ENCODE results near the gene GLIPR1L1.
A peak's percentile ranks its signal among the peaks of the same experiment; 100 is the strongest.
"Not testable (repeated sequence)": the region's sequence is repeated elsewhere in the genome, so short reads cannot be mapped to it uniquely, and the experiment has no call there.

The GLIPR1L1 gene

DNA sequence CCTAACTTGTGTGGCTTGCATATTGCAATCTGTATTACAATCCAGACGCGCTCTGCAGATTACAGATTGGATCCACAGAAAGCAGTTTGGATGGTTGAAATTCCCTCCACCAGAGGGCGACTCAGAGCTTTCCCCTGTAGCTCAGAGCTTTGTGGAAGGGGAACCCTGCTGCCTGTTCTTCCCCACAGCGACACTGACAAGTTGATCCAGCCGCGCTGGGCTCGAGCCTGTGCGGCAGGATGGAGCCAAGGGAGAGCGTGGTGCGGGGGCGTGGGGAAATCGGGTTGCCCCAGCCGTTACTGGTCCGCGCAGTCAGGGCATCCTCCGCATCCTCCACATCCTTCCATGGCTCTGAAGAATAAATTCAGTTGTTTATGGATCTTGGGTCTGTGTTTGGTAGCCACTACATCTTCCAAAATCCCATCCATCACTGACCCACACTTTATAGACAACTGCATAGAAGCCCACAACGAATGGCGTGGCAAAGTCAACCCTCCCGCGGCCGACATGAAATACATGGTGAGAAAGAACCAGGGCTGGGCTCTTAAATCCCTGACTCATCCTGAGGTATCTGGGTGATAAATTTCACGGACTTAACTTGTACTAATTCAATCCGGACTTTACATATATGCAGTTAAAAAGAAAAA lies at the start of gene GLIPR1L1:
Gene GLIPR1L1 (plus strand): TSS at position 287 of the 647 bp plus-strand sequence. CDS start 59 bp downstream, at position 346.
- peak; percentile 8 to 27 for DNase-seq

GRCh38 chr12:75288860-75289259 lies 45.6 kb upstream of the GLIPR1L1 start:
- no peak for DNase-seq

DNA sequence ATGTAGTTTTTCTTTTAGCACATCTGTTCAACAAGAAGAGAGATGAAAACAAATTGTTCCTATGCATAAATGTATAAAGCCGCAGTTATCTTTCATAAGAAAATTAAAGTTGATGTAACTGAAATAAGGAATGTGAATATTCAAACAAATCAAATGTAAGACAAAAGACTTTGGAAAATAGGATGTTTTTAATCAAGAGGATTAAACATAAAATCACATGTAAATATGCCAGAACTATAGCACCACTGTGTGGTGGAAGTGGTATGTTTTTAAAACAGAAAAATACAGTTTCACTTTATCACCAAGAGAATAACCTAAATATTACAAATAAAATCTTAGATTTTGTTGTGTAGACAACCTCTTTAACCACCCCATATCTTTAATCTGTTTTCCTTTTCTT lies 44.7 kb upstream of the GLIPR1L1 start:
- no peak for DNase-seq

DNA sequence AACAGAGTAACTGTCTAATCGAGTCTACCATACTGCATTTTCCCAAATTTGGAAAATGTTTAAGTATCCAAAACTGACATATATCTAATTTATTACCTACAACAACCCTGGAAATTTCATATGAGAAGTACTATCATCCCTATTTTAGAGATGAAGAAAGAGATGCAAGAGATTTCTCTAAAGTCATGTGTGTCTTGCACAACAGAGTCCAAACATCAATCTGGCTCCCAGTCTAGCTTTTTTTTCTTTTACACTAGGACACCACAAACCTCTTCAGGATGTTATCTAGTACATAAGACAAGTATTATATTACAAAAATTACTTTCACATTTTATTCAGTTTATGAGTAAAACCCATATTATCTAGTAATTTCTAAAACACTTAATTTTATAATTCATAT lies 43.5 kb upstream of the GLIPR1L1 start:
- no peak for DNase-seq

- DNase-seq: no peak
Measured at GRCh38 chr12:75294336-75294735, 40.1 kb upstream of the GLIPR1L1 start.

GRCh38 chr12:75294797-75295196 lies 39.7 kb upstream of the GLIPR1L1 start:
- no peak for DNase-seq

DNA sequence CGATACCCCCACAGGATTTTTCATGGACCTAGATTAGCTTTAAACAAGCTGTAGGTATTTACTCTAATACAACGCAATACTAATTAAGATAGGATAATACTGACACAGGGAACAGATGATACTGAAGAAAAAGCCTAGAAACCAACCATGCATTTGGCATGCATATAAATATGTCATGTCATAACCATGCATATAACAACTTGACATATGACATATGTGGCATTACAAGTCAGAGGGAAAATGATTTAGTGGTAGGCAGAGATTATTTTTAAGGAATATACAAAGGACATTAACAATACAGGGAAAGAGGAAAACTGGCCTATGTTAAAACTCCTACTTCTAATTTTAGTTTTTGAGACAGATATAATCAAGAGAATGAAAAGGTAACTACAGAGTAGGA lies 32.2 kb upstream of the GLIPR1L1 start:
- DNase-seq: no peak

DNA sequence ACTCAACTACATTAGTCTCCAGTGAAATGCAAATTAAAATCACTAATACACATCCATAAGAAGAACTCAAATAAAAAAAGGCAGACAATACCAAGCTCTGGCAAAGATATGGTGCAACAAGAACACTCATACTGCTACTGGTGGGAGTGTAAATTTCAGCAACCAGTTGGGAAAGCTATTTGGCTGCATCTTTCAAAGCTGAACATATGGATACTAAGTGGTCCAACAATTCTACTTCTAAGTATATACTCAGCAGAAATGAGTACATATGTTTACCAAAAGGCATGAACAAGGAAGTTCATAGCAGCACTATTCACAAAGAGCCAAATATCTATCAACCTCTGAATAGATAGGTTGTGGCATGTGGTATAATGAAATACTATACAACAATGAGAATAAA lies 31.7 kb upstream of the GLIPR1L1 start:
- DNase-seq: no peak

- DNase-seq: no peak
Measured at GRCh38 chr12:75305412-75306332, 28.8 kb upstream of the GLIPR1L1 start.

DNA sequence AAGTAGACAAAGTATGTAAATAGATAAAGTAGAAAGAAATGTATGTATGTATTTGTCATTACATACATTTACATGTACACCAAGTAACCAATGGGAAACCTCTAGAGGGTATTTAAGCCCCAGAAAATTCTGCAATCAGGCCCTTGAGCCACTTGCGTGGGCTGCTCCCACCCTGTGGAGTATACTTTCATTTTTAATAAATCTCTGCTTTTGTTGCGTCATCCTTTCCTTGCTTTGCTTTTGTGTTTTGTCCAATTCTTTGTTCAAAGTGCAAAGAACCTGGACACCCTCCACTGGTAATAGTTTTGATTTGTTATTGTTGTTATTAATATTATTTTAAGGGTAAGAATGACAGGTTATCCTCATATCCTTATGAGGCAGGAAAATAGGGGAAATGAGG lies 26.2 kb upstream of the GLIPR1L1 start:
- no peak for DNase-seq

DNA sequence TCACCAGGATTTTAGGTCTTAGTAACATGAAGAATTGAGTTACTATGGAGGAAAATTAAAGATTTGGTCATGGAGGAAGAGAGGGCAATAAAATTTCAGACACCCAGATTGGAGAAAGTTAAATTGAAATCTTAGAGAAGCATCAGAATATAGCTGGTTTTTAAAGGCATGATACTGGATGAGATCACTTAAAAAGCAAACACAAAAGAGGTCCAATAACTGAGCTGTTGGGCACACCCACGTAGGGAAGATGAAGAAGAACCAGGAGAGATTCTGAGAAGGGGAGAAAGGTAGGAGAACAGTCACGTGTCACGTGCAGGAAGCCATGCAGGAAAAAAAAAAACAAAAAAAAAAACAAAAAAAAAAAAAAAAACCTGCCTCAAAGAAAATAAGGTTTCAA lies 23.1 kb upstream of the GLIPR1L1 start:
- no peak for DNase-seq

- no peak for DNase-seq
Measured at GRCh38 chr12:75315518-75315917, 19.0 kb upstream of the GLIPR1L1 start.

DNA sequence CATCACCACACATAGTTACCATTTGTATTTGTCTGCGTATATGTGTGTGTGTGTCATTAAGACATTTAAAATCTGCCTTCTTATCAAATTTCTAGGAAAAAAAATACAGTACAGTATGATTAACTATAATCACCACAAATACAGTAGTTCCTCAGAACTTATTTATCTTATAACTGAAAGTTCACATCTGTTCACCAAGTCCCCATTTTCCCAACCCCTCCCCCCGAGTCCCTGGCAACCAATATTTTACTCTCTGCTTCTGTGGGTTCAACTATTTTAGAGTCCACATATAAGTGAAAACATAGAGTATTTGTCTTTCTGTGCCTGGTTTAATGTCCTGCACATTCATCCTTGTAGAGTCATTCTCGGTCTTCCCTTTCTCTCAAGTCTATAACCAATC lies 16.7 kb upstream of the GLIPR1L1 start:
- DNase-seq: no peak

DNA sequence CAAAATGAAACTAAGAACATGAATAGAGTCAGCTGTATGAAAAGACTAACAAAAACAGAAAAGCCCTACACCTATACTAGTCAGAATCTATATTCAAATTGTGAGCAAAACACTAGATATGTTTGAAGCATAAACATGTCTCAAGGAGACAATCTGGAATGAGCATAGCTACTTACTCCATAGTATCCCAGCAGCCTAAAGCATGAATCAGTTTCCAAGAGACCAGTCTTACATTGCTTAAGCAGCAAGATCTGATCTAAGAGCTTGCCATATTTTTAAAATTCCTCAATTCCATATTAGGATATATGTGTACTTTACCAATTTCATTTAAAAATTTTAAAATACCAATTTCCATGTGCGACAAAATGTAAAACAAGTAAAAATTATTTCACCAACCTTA lies 12.0 kb upstream of the GLIPR1L1 start:
- no peak for DNase-seq

DNA sequence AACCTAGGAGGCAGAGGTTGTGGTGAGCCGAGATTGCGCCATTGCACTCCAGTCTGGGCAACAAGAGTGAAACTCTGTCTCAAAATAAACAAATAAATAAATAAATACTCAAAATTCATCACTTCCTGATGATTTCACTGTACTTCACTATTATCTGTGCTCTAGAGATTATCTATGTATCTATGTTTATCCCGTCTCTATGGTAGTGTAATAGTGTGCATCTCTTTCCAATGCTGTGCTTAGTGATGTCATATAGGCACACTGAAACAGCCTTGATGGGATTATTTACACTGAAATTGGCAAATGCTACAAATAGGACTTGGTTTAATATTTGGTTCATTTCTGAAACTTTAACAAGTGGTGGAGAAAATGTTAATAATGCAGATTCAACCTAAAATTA lies 10.8 kb upstream of the GLIPR1L1 start:
- no peak for DNase-seq

GRCh38 chr12:75327642-75328041 lies 6.8 kb upstream of the GLIPR1L1 start:
- no peak for DNase-seq

GRCh38 chr12:75329918-75330826 lies 4.3 kb upstream of the GLIPR1L1 start, which contains the start of gene CAPS2:
Gene CAPS2 (minus strand): TSS chr12:75330324. CDS start chr12:75326498, 3,826 bp downstream.
- peak; percentile 85 to 87 for DNase-seq

- no peak for DNase-seq
Measured at GRCh38 chr12:75337905-75338304, 3.4 kb downstream of the GLIPR1L1 start.

DNA sequence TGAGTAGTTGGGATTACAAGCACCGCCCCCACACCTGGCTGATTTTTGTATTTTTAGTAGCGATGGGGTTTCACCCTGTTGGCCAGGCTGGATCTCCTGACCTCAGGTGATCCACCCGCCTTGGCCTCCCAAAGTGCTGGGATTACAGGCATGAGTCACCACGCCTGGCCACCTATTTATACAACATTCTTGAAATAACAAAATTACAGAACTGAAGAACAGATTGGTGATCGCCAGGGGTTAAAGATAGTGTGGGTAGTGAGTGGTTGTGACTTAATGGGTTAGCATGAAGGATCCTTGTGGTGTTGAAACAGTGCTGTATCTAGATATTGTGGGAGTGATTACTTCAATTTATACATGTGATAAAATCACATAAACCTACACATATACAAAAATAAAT lies 7.4 kb downstream of the GLIPR1L1 start:
- no peak for DNase-seq

DNA sequence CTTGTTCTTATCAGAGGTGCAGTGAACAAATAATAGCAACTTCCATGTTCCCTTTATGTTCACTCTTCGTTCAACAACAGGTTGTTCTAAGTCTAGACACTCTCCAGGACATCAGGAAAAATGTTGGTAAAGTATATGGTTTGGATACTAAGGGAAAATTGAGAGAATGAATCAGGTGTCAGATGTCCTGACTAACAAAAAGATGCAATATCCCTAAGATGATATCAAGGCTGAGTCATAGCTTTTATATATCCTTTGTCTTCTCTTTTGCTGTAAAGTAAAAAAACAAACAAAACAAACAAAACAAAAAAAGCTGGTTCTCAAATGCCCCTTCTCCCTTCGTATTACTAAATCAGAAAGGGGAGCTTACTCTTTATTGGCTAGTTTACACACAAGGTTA lies 11.1 kb downstream of the GLIPR1L1 start:
- DNase-seq: no peak

DNA sequence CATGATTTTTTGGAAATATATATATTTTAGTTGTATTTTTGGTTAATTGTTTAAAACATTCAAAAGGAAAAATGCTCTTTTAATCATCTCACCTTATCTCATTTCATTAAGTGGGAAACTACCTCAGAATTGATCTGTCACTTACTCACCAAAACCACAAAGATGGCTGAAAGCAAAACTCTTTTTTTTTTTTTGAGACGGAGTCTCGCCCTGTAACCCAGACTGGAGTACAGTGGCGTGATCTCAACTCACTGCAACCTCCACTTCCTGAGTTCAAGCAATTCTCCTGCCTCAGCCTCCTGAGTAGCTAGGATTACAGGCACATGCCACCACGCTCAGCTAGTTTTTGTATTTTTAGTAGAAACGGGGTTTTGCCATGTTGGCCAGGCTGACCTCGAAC lies 11.7 kb downstream of the GLIPR1L1 start:
- not testable (repeated sequence) for DNase-seq

DNA sequence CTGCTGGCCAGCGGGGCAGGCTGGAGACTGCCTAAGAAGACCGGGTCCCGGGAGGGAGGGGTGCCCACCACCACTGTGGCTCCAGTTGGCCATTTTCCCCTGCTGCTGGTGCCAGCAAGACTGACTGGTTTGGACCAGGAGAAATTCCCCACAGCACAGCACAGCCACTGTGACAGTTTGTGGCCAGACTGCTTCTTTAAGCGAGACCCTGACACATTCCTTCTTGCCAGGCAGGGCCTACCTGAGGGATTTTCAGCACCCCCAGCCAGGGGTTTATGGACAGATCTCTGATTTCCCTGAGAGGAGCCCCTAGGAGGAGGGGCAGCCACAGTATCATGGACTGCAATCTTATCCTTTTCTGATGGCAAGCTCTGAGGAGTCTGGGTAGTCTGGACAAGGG lies 15.5 kb downstream of the GLIPR1L1 start:
- no peak for DNase-seq

GRCh38 chr12:75350413-75350812 lies 15.9 kb downstream of the GLIPR1L1 start:
- DNase-seq: no peak

Measured in NCI-H2081 (cell line).